NCI-H1436 treated with DMSO at 0.1 percent for 48 hours (cell line): ENCODE data around the gene MBOAT1.

Experiments used
- DNase-seq: peaks from one replicate; lab custom pipeline; 2025; lab: John Stamatoyannopoulos, UW

The MBOAT1 gene

GRCh38 chr6:20233007-20233730 is 20.9 kb upstream of the MBOAT1 start:
- DNase-seq = no peak

GRCh38 chr6:20232188-20232587 is 19.9 kb upstream of the MBOAT1 start:
- no peak for DNase-seq

GRCh38 chr6:20230401-20231119 is 18.3 kb upstream of the MBOAT1 start:
- no peak for DNase-seq

DNA sequence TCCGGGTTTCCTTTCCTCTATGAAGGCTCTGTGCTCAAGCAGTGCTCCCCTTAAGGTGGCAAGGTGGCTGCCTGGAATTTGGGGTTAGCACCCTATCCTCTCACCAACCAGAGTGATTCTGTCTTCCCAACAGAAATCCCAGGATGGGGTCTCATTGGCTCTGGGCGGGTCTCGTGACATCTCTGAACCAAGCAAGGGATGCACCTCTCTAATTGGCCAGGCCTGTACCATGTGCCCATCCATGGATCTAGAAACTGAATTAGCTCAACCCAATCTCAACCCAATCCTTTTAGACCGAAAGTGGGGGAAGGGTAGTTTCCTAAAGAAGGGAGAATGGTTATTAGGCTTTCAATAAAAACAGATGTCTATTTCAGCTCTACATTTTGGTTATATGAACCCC is 17.6 kb upstream of the MBOAT1 start:
- DNase-seq = no peak

GRCh38 chr6:20227350-20227749 is 15.1 kb upstream of the MBOAT1 start:
- DNase-seq = no peak

DNA sequence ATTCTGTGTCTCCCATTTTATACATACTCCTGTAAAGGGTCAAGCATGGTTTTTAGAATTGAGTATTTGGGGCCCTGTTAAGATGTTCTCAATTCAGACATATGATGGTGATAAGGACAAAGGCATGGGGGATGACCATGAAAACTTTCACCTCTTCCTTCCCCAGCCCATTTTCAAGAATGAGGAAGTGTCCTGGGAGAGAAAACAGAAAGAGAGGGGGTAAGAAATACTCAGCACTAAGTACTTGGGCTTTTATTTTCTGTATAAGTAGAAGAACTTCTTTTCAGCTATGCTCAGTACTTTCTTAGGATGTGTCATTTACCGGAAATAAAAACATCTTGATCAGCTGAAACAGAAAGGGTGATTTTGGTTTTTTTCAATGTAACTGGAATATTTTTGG is 10.9 kb upstream of the MBOAT1 start:
- no peak for DNase-seq

DNA sequence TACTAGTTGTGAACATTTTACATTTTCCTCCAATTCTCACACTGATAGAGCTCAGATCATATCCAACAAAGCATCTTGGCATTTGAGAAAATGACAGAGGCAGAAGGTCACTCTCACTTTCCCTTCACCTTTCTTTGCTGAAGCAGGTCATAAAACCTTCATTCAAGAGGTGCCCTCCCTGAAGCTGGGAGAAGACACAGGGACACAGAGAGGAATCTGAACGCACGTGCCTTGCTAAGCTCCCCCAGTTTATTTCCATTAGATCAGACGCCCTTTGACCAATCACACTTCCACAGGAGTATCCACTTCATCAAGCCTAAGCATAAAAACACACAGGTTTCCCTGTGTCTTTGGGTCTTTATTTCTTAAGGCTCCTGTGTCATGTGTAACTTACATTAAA is 9.2 kb upstream of the MBOAT1 start:
- DNase-seq = no peak

GRCh38 chr6:20220359-20220758 is 8.1 kb upstream of the MBOAT1 start:
- DNase-seq = no peak

- no peak for DNase-seq
Measured at GRCh38 chr6:20217891-20218290, 5.6 kb upstream of the MBOAT1 start.

GRCh38 chr6:20217324-20217855 is 5.1 kb upstream of the MBOAT1 start:
- peak; percentile 40 for DNase-seq

DNA sequence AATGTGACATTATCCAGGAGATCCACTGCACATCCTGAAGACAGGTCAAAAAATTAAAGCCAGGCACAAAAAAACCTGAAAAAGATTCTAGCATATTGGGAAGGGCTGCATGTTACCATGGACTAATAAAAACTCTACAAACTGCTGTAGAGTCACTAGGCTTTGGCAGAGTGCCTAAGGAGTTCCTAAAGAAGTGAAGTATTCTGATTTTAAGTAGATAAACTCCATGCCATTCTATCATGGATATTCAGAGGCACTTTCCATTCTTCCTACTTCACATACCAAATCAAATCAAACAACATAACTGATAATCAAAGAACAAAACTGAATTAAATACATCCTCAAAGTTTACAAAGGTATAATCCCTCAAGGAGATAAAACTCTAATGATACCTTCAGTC is 3.0 kb upstream of the MBOAT1 start:
- DNase-seq = no peak

DNA sequence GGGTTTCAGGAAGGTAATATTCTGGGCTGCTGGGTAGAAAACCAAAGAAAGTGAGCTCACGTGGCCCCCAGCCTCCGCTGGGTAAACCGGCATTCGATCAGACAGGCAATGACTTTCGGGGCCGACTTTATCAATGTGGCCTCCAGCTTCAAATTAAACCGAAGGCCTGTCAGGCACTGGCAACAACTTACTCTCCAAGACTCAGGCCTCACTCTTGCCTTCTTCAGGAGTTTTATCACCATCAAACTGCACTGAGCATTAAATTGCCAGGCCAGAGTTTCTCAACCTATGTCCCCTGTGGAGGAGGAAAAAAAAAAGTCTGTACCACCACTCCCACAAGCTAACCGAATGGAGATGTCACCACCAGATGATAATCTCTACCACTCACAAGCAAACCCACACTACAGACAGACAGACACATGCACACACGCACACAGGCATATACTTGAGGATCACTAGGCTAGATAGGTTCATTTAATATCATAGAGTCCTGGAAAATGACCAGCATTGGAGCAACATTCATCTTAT is 1.1 kb upstream of the MBOAT1 start:
- DNase-seq = no peak

GRCh38 chr6:20211941-20212391 is 303 bp downstream of the MBOAT1 start:
- no peak for DNase-seq

- no peak for DNase-seq
Measured at GRCh38 chr6:20211037-20211940, 980 bp downstream of the MBOAT1 start.

- DNase-seq = no peak
Measured at GRCh38 chr6:20210158-20210557, 2.1 kb downstream of the MBOAT1 start.

DNA sequence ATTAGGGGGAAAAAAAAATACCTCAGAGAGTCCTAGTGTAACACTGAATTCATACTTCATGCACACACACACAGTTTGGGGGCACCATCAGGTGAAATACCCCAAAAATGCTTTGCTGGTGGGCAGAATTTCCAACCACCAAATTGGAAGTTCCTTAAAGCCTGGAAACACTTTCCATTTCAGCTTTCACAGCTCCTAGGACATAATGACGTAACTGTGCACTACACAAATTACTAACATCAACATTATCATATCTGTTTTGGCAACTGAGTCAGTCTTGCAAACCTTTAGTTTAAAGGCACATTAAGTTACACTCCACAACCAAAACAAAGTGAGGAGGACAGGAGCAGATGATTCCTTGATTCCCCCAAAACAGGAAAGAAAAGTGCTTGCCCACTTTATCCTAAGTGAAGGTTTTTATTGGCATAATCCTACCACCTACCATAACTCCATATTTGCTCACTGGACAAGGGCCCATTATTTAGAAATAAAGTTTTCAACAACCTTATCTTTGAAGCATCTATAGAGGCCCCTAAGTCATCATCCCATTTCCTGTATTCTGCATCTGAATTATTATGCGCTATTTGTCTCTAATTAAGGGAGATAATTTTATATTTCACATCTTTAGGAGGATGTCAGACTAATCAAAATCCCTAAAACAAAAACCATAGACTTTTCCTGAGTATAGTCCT is 3.4 kb downstream of the MBOAT1 start:
- no peak for DNase-seq

DNA sequence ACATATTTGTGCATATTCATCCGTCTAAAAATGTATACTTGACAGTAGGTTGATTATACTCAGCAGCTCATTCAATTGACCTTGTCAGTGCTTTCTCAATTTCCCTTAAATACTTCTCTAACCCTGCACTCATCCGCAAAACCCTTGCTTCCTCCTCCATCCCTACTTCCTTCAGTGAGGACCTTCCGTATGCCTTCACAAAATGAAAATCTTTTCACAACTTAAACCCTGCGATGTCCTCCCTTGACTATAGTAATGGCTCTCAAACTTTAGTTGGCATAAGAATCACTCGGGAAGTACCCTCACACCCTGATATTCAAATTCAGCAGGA is 5.2 kb downstream of the MBOAT1 start:
- DNase-seq = no peak

DNA sequence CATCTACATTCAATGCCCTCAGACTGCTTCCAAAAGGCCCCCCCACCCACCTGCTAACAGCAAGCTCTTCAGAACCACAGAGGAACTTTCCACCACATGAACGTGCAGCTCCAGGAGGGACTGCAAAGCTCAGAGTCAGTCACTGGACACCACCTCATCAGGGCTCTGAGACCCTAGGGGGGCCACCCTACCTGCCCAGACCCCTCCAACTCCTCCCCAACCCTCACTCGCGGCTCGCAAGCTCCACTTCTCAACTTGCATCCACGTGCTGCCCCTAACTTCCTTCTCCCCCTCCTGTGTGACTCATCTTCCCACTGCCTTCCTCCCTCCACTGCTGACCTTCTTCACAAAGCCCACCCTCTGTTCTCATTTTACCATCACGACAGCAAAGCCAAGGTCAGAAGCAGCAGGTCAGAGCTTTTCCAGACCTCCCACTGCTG is 6.5 kb downstream of the MBOAT1 start:
- no peak for DNase-seq

DNA sequence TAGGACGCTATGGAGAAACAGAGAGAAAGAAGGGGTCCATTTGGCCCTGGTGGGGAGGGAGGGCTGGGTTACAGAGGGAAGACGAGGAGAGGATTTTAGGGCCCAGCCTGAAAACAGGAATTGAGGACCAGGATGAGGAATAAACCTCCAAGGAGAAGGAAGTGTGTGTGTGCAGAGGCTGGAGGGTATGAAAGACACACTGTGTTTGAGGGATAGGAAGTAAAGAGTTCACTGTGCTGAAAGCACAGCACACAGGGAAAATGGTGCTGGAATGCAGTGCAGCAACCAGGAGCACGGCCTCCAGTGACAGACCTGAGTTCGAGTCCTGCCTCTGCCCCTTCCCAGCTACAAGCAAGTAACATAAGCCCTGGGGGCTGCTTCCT is 7.8 kb downstream of the MBOAT1 start:
- no peak for DNase-seq

GRCh38 chr6:20203561-20204511 is 8.4 kb downstream of the MBOAT1 start:
- no peak for DNase-seq
